Measurements from ENCODE around the gene DNAJC10. TPM values are rescaled to one million over a fixed set of nuclear protein-coding genes. Genes with fewer than 3 reads are reported as not detected.

DNAJC10 gene
- total and polyA plus RNA-seq, 2 of the 4 experiments (the other 2 are of a cell fraction): 34.6 to 53.2 TPM

DNA sequence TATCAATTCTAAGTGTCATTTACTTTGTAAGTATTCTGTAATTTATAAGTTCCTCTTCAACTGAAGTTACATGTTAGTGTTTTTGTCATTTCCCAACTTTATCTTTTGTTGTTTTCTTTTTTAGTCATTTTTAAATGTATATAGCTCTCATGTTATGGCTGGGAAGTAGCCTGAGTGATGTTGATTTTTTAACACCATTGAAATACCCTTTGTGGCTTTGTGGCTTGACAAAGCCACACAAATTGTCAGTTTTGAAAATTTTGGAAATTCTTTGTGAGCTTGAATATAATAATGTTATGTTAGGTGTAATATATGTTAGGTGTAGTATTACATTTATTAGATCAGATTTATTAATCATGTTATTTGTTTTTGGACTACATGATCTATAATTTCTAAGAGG, 16.7 kb downstream of the DNAJC10 start:
- intact Hi-C loops (cut with micrococcal nuclease): no loop called here

More for the DNA sequence above, 16.7 kb downstream of the DNAJC10 start:
- Histone ChIP-seq H3K9me3 (ENCODE audit: control insufficient read depth, insufficient read depth, low read length) (no peaks in the 10 kb centered on the region), H3K27me3 (ENCODE audit: control insufficient read depth, insufficient read depth, low read length) (no peaks in the 10 kb centered on the region), H3K4ac (ENCODE audit: low read depth, low read length) (no peak overlapping the region), H4K20me1 (ENCODE audit: insufficient read depth, low read length) (no peaks in the 10 kb centered on the region), H2AK9ac (replicated peaks; ENCODE audit: low read depth, low read length, poor library complexity) (no peak overlapping the region), H2BK120ac (ENCODE audit: low read depth, low read length) (no peak overlapping the region), H4K5ac (ENCODE audit: low read depth, low read length) (no peak overlapping the region), H3K23ac (ENCODE audit: low read depth, low read length) (no peak overlapping the region), H2BK15ac (ENCODE audit: low read depth, low read length) (no peak overlapping the region), H3K27ac (ENCODE audit: insufficient read depth, low read length) (no peak overlapping the region), H4K91ac (ENCODE audit: insufficient read depth, low read depth, low read length) (no peak overlapping the region), H3K4me1 (ENCODE audit: control insufficient read depth, insufficient read depth, low read length) (no peaks in the 10 kb centered on the region), H2BK5ac (ENCODE audit: low read depth, low read length, poor library complexity, severe bottlenecking) (no peak overlapping the region), H3K9me1 (ENCODE audit: insufficient read depth, low read length) (no peaks in the 10 kb centered on the region), H4K8ac (ENCODE audit: low read depth in 2 of 2, low read length in 2 of 2) (no peak overlapping the region), H2AK5ac (ENCODE audit: low read depth, low read length) (no peak overlapping the region), H3K18ac (ENCODE audit: low read depth, low read length) (no peak overlapping the region), H3K4me3 (ENCODE audit: insufficient read depth, low read depth, low read length) (no peak overlapping the region), H3K4me2 (ENCODE audit: low read depth, low read length) (no peak overlapping the region), H3K36me3 (ENCODE audit: control insufficient read depth, insufficient read depth, low read length) (peaks cover 9% of the 10 kb centered on the region; the same call in 1 of the 2 replicates), H2AFZ (replicated peaks; ENCODE audit: low read length, poor library complexity) (no peak overlapping the region), H2BK20ac (ENCODE audit: low read depth, low read length) (no peak overlapping the region), H3K56ac (ENCODE audit: extremely low read depth, insufficient read depth, low read length) (no peak overlapping the region), H3K79me1 (ENCODE audit: low read depth in 1 of 2, low read length in 2 of 2) (no peaks in the 10 kb centered on the region; a peak in 1 of 4 replicates), H3K14ac (replicated peaks; ENCODE audit: low read depth, low read length) (no peak overlapping the region), H3K9ac (ENCODE audit: low read depth, low read length) (no peak overlapping the region)
- ATAC-seq (ENCODE audit: low read depth) (no peak), DNase-seq (no peak)
- POLR2A ChIA-PET (ENCODE audit: unreplicated experiment): no interaction called here
- dilution Hi-C loops (cut with HindIII; ENCODE audit: low sequenced_read_pairs, unreplicated experiment) (no loop called here), in situ Hi-C loops (cut with MboI; ENCODE audit: low sequenced_read_pairs) (no loop called here)
- TF ChIP-seq MAFK (IDR thresholded peaks at IDR 0.05; ENCODE audit: low read depth, low read length) (no peak), MAZ (IDR thresholded peaks at IDR 0.05; ENCODE audit: borderline replicate concordance, low read depth, low read length) (no peak), POLR2A (IDR thresholded peaks at IDR 0.05; ENCODE audit: low read depth, low read length) (no peak), BHLHE40 (IDR thresholded peaks at IDR 0.05; ENCODE audit: low read depth, low read length) (no peak), RFX5 (IDR thresholded peaks at IDR 0.05; ENCODE audit: low read depth, low read length) (no peak), RAD21 (IDR thresholded peaks at IDR 0.05; ENCODE audit: low read length) (no peak), FOS (IDR thresholded peaks at IDR 0.05; ENCODE audit: low read depth, low read length) (no peak)
- TF ChIP-seq, protein P1, sequence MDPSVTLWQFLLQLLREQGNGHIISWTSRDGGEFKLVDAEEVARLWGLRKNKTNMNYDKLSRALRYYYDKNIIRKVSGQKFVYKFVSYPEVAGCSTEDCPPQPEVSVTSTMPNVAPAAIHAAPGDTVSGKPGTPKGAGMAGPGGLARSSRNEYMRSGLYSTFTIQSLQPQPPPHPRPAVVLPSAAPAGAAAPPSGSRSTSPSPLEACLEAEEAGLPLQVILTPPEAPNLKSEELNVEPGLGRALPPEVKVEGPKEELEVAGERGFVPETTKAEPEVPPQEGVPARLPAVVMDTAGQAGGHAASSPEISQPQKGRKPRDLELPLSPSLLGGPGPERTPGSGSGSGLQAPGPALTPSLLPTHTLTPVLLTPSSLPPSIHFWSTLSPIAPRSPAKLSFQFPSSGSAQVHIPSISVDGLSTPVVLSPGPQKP (IDR thresholded peaks at IDR 0.05; ENCODE audit: borderline replicate concordance, low read depth, low read length): no peak
- CTCF ChIA-PET: no interaction called here
- no TSS peak for BruUV-seq (replicated peaks)
